Measurements from ENCODE around the gene MAST4.

Gene MAST4

GRCh38 chr5:66849803-66850202, 253.6 kb downstream of the MAST4 start:
- no peak overlapping the region for H3K27ac ChIP-seq (ENCODE audit: low read length)

GRCh38 chr5:66850354-66851075, 254.3 kb downstream of the MAST4 start:
- Histone ChIP-seq H3K27me3 (replicated peaks; ENCODE audit: insufficient read depth, low read length) (no peaks in the 10 kb centered on the region), H4K20me1 (ENCODE audit: insufficient read depth, low read length) (no peaks in the 10 kb centered on the region), H3K79me2 (ENCODE audit: low read length) (no peaks in the 10 kb centered on the region), H3K4me2 (ENCODE audit: low read depth, low read length) (no peak overlapping the region), H2AFZ (ENCODE audit: low read length) (no peak overlapping the region), H3K4me3 (ENCODE audit: low read length) (no peak overlapping the region), H3K9me2 (replicated peaks; ENCODE audit: insufficient read depth, low read length) (no peaks in the 10 kb centered on the region), H3F3A (ENCODE audit: insufficient read depth, low read length) (no peaks in the 10 kb centered on the region), H3K9ac (ENCODE audit: low read length) (no peak overlapping the region), H3K9me3 (replicated peaks; ENCODE audit: insufficient read depth, low read length) (no peaks in the 10 kb centered on the region), H3K4me1 (ENCODE audit: low read length) (no peaks in the 10 kb centered on the region), H3K27ac (ENCODE audit: low read length) (no peak overlapping the region), H3K36me3 (replicated peaks; ENCODE audit: insufficient read depth, low read length) (no peaks in the 10 kb centered on the region)
- TF ChIP-seq EZH2 (optimal IDR thresholded peaks at IDR 0.05; ENCODE audit: low read depth, low read length) (no peak), CTCF (IDR thresholded peaks at IDR 0.05; ENCODE audit: low read length) (no peak), EZH2phosphoT487 (IDR thresholded peaks at IDR 0.05; ENCODE audit: low read length) (no peak)
- DNase-seq, result no peak

More at GRCh38 chr5:66849803-66850202, 253.6 kb downstream of the MAST4 start:
- H3K4me2 ChIP-seq (ENCODE audit: low read depth, low read length), result no peak overlapping the region
- H3K9ac ChIP-seq (ENCODE audit: low read length), result no peak overlapping the region
- no peaks in the 10 kb centered on the region for H3K27me3 ChIP-seq (replicated peaks; ENCODE audit: insufficient read depth, low read length)
- no peaks in the 10 kb centered on the region for H3K4me1 ChIP-seq (ENCODE audit: low read length)
- DNase-seq, result no peak
- no peaks in the 10 kb centered on the region for H3K36me3 ChIP-seq (replicated peaks; ENCODE audit: insufficient read depth, low read length)
- H3F3A ChIP-seq (ENCODE audit: insufficient read depth, low read length), result no peaks in the 10 kb centered on the region
- no peaks in the 10 kb centered on the region for H4K20me1 ChIP-seq (ENCODE audit: insufficient read depth, low read length)
- no peak for TF ChIP-seq EZH2phosphoT487 (IDR thresholded peaks at IDR 0.05; ENCODE audit: low read length)
- TF ChIP-seq CTCF (IDR thresholded peaks at IDR 0.05; ENCODE audit: low read length), result no peak
- TF ChIP-seq EZH2 (optimal IDR thresholded peaks at IDR 0.05; ENCODE audit: low read depth, low read length), result no peak
- no peak overlapping the region for H2AFZ ChIP-seq (ENCODE audit: low read length)
- H3K79me2 ChIP-seq (ENCODE audit: low read length), result no peaks in the 10 kb centered on the region
- no peaks in the 10 kb centered on the region for H3K9me3 ChIP-seq (replicated peaks; ENCODE audit: insufficient read depth, low read length)
- no peaks in the 10 kb centered on the region for H3K9me2 ChIP-seq (replicated peaks; ENCODE audit: insufficient read depth, low read length)
- no peak overlapping the region for H3K4me3 ChIP-seq (ENCODE audit: low read length)

GRCh38 chr5:66851306-66851705, 255.1 kb downstream of the MAST4 start:
- no peak for TF ChIP-seq EZH2phosphoT487 (IDR thresholded peaks at IDR 0.05; ENCODE audit: low read length)
- TF ChIP-seq EZH2 (optimal IDR thresholded peaks at IDR 0.05; ENCODE audit: low read depth, low read length), result no peak
- no peak for TF ChIP-seq CTCF (IDR thresholded peaks at IDR 0.05; ENCODE audit: low read length)
- Histone ChIP-seq H3K9ac (ENCODE audit: low read length) (no peak overlapping the region), H3K4me2 (ENCODE audit: low read depth, low read length) (no peak overlapping the region), H3K9me2 (replicated peaks; ENCODE audit: insufficient read depth, low read length) (no peaks in the 10 kb centered on the region), H3K27me3 (replicated peaks; ENCODE audit: insufficient read depth, low read length) (no peaks in the 10 kb centered on the region), H3K36me3 (replicated peaks; ENCODE audit: insufficient read depth, low read length) (no peaks in the 10 kb centered on the region), H2AFZ (ENCODE audit: low read length) (no peak overlapping the region), H3K27ac (ENCODE audit: low read length) (no peak overlapping the region), H3K4me3 (ENCODE audit: low read length) (no peak overlapping the region), H3K9me3 (replicated peaks; ENCODE audit: insufficient read depth, low read length) (no peaks in the 10 kb centered on the region), H3F3A (ENCODE audit: insufficient read depth, low read length) (no peaks in the 10 kb centered on the region), H3K4me1 (ENCODE audit: low read length) (no peaks in the 10 kb centered on the region), H4K20me1 (ENCODE audit: insufficient read depth, low read length) (no peaks in the 10 kb centered on the region), H3K79me2 (ENCODE audit: low read length) (no peaks in the 10 kb centered on the region)
- no peak for DNase-seq

Data from MM.1S (cell line).